Measurements from ENCODE around the gene OVCA2.

GRCh38 chr17:2050300-2051060 lies 8.7 kb downstream of the OVCA2 start:
- no peak for TF ChIP-seq POLR2A (IDR thresholded peaks at IDR 0.05; ENCODE audit: low read depth, low read length)
- TF ChIP-seq POLR2AphosphoS5 (IDR thresholded peaks at IDR 0.05; ENCODE audit: low read depth, low read length), result no peak
- TF ChIP-seq TAF1 (IDR thresholded peaks at IDR 0.05; ENCODE audit: borderline replicate concordance, low read depth, low read length), result no peak

All from GM12892 (cell line).